Left cardiac atrium (tissue), 4 donors: ENCODE data around the gene ERCC2. TPM values are rescaled to one million over a fixed set of nuclear protein-coding genes. Genes with fewer than 3 reads are reported as not detected.

ENCODE experiments used
- ATAC-seq, 2 donors: fragments of 200-7000 bp; cut with Tn5 transposase; one replicate each; pipeline ENCODE4 v1.9.1; 2020; ENCODE audit warnings: mild to moderate bottlenecking in 2 of 2, moderate library complexity in 2 of 2
- DNase-seq: peaks from one replicate; pipeline ENCODE4 v3.0.0-alpha.2; 2020
- intact Hi-C, 2 donors: fragments of 100-400 bp; cut with DNase I; formaldehyde crosslinking; loops; one replicate each; pipeline versions ENCODE4 v1.14.1 to v1.15.1; 2022 to 2023
- total RNA-seq, 2 donors: library from RNA; stranded (reverse); fragmentation: NEBNext Ultra II Directional; extraction: Animal tissue kit (Norgen Biotek cat#: 25700); gene quantifications; one replicate each; pipeline ENCODE4 v1.2.1, GENCODE V29; 2021
- donor health status: DM: no; HTN: yes; CAD: no.
- donor health status: DM: no; HTN: yes; CAD: no; lungs with severe emphysema.
- donor health status: DM: yes; HTN: yes; CAD: no.
- donor health status: Dilated cardiomyopathy.

The ERCC2 gene
- total RNA-seq, 2 donors from 2014 or later, result 12.7 to 13.0 TPM

DNA sequence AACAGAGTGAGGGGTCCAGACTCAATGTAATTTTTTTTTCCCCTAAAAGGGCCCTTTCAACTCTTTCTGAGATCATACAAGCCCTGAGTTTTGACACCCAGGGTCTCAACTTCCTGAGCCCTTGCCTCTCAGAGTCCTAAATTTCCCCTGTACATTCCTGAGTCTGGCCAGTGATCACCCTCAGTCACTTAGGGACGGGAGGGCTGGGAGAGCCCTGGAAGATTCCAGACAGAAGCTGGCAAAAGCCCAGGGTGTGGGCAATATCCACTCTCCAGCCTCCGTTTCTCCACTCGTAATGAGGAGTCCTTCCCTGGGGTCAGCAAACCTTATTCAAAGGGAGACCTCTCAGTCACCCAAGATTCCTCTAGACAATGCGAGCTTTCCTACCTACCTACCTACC is 32.9 kb upstream of the ERCC2 start:
- DNase-seq (no peak), ATAC-seq (no peak)
- intact Hi-C loops, result no loop called here

- intact Hi-C loops, result no loop called here
- ATAC-seq (no peak), DNase-seq (peak; percentile 65)
Measured at GRCh38 chr19:45402298-45403061, 32.1 kb upstream of the ERCC2 start.

- DNase-seq (no peak), ATAC-seq (no peak)
- intact Hi-C loops, result no loop called here
Measured at GRCh38 chr19:45401815-45402214, 31.4 kb upstream of the ERCC2 start.

DNA sequence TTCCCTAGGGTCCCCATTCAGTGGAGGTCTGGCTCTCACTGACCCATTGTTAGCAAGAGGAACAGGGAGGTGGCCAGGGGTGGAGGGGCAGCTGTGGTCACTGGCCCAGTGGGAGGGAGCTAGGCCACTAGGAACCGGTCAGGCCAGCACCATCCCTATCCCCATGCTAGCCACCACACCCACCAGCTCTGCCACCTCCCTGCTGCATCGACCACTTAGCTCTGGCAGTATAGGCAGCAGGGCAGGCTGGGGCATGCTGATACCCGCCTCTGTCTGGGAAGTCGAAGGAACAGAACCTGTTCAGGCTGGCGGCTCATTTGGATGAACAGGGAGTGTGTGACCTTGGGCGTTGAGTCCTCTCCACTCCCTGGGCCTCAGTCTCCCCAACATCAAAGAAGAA is 29.8 kb upstream of the ERCC2 start:
- ATAC-seq, result no peak
- DNase-seq, result no peak
- intact Hi-C loops, result no loop called here

- DNase-seq (no peak), ATAC-seq (no peak)
- intact Hi-C loops, result no loop called here
Measured at GRCh38 chr19:45395821-45396617, 25.6 kb upstream of the ERCC2 start.

DNA sequence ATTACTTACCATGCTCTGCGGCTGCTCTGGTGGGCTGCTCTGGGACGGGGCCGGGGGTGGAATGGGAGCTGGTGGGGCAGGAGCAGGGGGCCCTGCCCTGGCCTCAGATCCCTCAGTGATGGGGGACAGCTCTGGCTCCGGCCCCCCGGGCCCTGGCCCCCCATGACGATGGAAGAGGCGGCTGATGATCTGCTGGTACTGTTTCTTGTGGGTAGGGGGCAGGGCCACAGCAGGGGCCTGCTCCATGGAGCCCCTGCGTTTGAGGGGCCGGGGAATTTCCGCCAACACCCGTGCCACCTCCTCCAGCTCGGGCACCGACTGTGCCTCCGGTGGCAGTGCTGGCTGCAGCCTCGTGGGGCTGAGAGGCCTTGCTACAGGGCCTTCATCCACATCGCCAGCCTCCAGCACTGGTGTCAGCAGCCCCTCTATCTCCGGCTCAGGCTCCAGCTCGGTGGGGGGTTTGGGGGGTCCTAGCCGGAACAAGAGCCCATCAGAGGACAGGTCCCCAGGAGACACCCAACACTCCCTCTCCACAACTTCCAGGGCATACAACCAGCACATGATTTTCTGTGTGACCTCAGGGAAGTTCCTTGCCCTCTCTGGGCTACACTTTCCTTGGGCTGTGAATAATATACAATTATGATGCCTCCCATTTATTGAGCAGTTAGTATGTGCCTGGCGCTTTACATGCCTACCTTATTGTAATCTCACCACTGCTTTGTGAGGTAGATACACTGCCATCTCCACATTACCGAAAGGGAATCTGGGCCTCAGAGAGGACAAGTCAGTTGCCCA is 21.7 kb upstream of the ERCC2 start:
- no peak for ATAC-seq
- intact Hi-C loops, result no loop called here
- no peak for DNase-seq

DNA sequence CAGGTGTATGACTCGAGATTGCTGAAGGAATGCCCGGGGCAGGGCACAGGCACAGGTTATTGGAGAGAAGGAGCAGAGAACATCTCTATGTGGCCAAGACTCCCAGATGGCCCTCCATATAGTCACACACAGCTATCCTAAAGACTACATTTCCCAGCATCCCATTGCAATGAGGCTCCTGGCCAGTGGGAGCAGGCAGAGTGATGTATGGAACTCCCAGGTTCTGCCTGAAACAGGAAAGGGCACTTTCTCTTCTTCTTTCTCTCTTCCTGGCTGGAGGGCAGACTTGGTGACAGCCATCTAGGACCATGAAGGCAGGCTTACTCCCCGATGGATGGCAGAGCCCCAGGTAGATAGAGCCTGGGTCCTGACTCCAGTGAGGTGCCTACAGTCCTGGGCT is 21.0 kb upstream of the ERCC2 start:
- intact Hi-C loops, result no loop called here
- DNase-seq (no peak), ATAC-seq (no peak)

GRCh38 chr19:45385392-45386221 is 15.2 kb upstream of the ERCC2 start:
- ATAC-seq, result peak; percentile 53 to 56
- intact Hi-C loops, result no loop called here
- DNase-seq, result no peak

DNA sequence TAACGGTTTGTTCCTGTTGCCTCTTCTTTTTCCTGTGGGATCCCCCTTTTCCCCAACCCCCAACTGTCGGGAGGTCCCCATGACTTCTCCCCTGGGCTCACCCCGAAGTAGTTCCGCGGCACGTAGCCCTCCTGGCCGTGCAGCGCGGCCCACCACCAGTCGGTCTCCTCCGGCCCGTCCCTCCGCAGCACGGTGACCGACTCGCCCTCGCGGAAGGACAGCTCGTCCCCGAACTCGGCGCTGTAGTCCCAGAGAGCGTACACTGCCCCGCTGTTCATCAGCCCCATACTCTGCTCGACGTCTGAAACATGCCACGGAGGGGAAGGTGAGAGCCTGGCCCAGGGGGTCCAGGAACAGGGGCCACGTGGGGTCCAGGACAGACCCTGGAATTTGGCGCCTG is 12.1 kb upstream of the ERCC2 start:
- DNase-seq (no peak), ATAC-seq (no peak)
- intact Hi-C loops, result no loop called here

- intact Hi-C loops, result no loop called here
- ATAC-seq (no peak), DNase-seq (no peak)
Measured at GRCh38 chr19:45380107-45380506, 9.7 kb upstream of the ERCC2 start.

DNA sequence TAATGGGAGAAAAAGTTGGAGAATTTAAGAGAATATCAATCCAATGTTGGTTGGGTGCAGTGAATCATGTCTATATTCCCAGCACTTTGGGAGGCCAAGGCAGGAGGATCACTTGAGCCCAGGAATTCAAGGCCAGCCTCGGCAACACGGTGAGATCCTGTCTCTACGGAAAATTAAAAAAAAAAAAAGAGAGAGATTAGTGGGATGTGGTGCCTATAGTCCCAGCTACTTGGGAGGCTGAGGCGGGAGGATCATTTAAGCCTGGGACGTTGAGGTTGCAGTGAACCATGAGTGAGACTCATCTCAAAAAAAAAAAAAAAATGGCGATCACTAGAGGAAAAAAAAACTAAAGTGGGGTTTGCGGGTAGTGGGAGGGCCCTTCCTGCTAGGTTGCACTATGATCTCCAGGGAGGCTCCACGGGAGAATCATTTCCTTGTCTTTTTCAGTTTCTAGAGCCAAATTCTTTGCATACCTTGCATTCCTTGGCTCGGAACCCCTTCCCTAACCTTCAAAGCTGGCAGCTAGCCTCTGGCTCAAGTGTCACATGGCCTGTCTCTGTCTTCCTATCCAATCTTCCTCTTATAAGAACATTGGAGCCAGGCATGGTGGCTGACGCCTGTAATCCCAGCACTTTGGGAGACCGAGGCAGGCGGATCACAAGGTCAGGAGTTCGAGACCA is 5.8 kb upstream of the ERCC2 start:
- intact Hi-C loops, result no loop called here
- DNase-seq (peak; percentile 64), ATAC-seq (peak; percentile 80)

DNA sequence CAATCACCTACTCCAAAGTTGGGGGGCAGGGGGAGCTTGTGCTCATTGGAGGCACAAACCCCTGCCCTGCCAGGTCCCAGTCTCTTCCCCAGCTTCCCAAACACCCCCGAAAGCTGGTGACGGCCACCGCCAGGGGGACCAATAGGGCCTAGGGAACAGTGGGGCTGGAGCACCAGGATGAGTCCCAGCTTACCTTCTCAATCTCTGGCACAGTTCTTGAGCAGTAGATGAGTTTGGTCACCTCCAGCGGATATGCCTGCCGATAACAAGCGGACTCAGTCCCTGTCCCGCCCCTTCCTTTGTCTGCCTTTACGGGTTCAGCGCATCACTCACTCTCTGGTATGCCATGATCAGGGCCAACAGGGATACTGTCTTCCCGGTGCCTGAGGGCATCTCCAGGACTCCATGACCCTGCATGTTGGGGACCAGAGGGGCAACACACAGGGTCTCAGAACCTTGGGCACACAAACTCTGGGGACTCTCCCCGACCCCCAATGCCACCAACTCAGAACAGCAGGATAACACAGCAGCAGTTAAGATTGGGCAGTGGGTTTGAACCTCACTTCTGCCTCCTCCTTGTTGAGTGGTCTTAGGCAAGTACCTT is 1.5 kb downstream of the ERCC2 start:
- ATAC-seq (no peak), DNase-seq (no peak)
- intact Hi-C loops, result no loop called here

- no peak for ATAC-seq
- intact Hi-C loops, result no loop called here
- DNase-seq, result no peak
Measured at GRCh38 chr19:45368127-45368526, 2.2 kb downstream of the ERCC2 start.

DNA sequence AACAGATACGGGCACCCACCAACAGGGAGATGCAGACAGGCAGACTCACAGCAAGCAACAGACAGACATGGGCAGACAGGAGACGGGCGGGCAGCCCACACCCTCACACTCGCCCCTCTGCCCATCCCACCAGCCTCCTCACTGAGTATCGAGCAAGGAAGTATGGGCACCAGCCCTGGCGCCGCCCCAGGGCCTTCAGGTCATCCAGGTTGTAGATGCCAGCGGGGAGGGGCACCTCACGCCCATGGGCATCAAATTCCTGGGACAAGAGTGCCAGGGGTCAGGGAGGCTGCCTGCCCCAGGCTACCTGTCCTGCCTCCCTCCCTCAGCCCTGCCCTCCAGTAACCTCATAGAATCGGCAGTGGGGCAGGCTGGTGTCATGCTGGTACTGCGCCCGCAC is 5.7 kb downstream of the ERCC2 start:
- no peak for ATAC-seq
- intact Hi-C loops, result no loop called here
- DNase-seq, result no peak

DNA sequence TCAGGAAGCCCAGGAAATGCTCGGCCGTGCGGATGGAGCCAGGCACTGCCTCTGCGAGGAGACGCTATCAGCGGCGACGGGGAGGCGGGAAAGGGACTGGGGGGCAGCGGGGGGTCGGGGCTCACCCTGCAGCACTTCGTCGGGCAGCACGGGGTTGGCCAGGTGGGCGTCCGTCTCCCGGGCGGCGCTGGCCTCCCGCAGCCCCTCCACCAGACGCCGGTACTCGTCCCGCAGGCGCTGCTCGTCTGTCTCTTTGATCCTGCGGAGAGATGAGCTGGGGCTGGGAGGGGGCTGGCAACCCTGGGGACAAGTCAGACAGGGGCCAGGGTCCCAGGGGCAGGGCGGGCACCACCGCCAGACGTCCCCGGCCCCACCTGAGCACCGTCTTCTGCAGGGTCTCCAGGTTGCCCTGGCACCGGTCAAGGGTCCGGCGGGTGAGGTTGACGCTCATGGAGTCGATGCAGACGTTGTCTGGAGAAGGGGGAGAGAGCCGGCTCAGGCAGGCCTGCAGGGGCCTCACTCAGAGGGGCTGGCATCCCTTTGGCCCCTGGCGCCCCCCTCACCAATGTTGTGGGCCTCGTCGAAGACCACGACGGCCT is 6.4 kb downstream of the ERCC2 start:
- ATAC-seq, result no peak
- no peak for DNase-seq
- intact Hi-C loops, result no loop called here

DNA sequence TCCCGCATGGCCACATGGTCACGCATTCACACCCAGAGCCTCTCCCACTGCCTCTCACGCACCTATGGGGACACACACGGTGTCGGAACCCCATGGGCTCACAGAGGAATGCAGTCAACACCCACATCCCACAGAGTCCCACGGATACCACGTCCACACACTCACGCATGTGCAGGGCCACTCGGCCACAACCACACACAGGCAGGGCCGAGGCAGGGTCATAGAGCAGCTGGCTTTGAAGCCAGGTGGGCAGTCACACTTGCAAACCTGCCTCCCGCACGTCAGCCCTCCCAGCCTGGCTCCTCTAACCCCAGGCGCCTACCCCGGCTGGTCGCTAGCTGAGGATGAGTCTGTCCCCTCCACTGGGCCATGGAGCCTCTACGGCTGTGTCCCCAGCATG is 8.1 kb downstream of the ERCC2 start:
- ATAC-seq, result no peak
- DNase-seq, result no peak
- intact Hi-C loops, result no loop called here

- no peak for ATAC-seq
- intact Hi-C loops, result no loop called here
Measured at GRCh38 chr19:45361608-45362007, 8.8 kb downstream of the ERCC2 start.

More at GRCh38 chr19:45361608-45362007, 8.8 kb downstream of the ERCC2 start:
- DNase-seq, result no peak
